ENCODE measurements around the gene GPC6.

GRCh38 chr13:94339116-94339687, 1112.6 kb downstream of the GPC6 start:
- no peak for TF ChIP-seq FOXM1 (IDR thresholded peaks at IDR 0.05; ENCODE audit: low read depth)
- TF ChIP-seq GABPA (IDR thresholded peaks at IDR 0.05; ENCODE audit: low read depth), result no peak
